ENCODE measurements around the gene LYSET. TPM values are rescaled to one million over a fixed set of nuclear protein-coding genes. Genes with fewer than 3 reads are reported as not detected.
A peak's percentile ranks its signal among the peaks of the same experiment; 100 is the strongest.
"Not testable (repeated sequence)": the region's sequence is repeated elsewhere in the genome, so short reads cannot be mapped to it uniquely, and the experiment has no call there.

LYSET gene
- total RNA-seq, 2 experiments from 2014 or later = 9.9 to 10.2 TPM

GRCh38 chr14:93155667-93156066 lies 29.4 kb upstream of the LYSET start:
- no peak for DNase-seq
- H3K9me3 Mint-ChIP-seq (ENCODE audit: low read depth) = no peaks in the 10 kb centered on the region
- H3K27ac Mint-ChIP-seq = no peak overlapping the region
- ChIA-PET POLR2A (no interaction called here), CTCF (no interaction called here)
- no peaks in the 10 kb centered on the region for H3K27me3 Mint-ChIP-seq
- no peak overlapping the region for H3K4me3 Mint-ChIP-seq
- no peaks in the 10 kb centered on the region for H3K4me1 Mint-ChIP-seq
- intact Hi-C loops (cut with DNase I, micrococcal nuclease) = no loop called here
- no peaks in the 10 kb centered on the region for H3K36me3 Mint-ChIP-seq (ENCODE audit: low read depth)
- no peak for ATAC-seq

GRCh38 chr14:93156693-93157369 lies 28.3 kb upstream of the LYSET start:
- DNase-seq (no peak), ATAC-seq (no peak)
- intact Hi-C loops (cut with DNase I, micrococcal nuclease) = no loop called here
- H3K27me3 Mint-ChIP-seq = no peaks in the 10 kb centered on the region
- no peaks in the 10 kb centered on the region for H3K36me3 Mint-ChIP-seq (ENCODE audit: low read depth)
- H3K4me3 Mint-ChIP-seq = no peak overlapping the region
- no peaks in the 10 kb centered on the region for H3K9me3 Mint-ChIP-seq (ENCODE audit: low read depth)
- POLR2A ChIA-PET = interaction anchor here (0.6 kb wide), 1 partner anchor 9 kb away, joined by 3 read pairs; no protein-coding TSS in a partner anchor
- CTCF ChIA-PET = interaction anchor here (0.8 kb wide), 1 partner anchor 16 kb away, joined by 3 read pairs; no protein-coding TSS in a partner anchor
- H3K4me1 Mint-ChIP-seq = no peaks in the 10 kb centered on the region
- H3K27ac Mint-ChIP-seq = no peak overlapping the region

- CTCF ChIA-PET; H3K27ac Mint-ChIP-seq; H3K9me3 Mint-ChIP-seq (ENCODE audit: low read depth); H3K27me3 Mint-ChIP-seq; H3K36me3 Mint-ChIP-seq (ENCODE audit: low read depth); H3K4me1 Mint-ChIP-seq; intact Hi-C loops (cut with DNase I, micrococcal nuclease); POLR2A ChIA-PET; H3K4me3 Mint-ChIP-seq: not testable (repeated sequence)
- DNase-seq = peak; percentile 30
- ATAC-seq = peak; percentile 49
Observed at GRCh38 chr14:93158349-93158748, 26.8 kb upstream of the LYSET start.

- intact Hi-C loops (cut with DNase I, micrococcal nuclease); H3K4me1 Mint-ChIP-seq; POLR2A ChIA-PET; H3K4me3 Mint-ChIP-seq; H3K9me3 Mint-ChIP-seq (ENCODE audit: low read depth); H3K36me3 Mint-ChIP-seq (ENCODE audit: low read depth); H3K27me3 Mint-ChIP-seq; H3K27ac Mint-ChIP-seq: not testable (repeated sequence)
- ATAC-seq = peak; percentile 64
- CTCF ChIA-PET = interaction anchor here (1.4 kb wide), 1 partner anchor 46 kb away, joined by 5 read pairs; no protein-coding TSS in a partner anchor
- peak; percentile 37 for DNase-seq
Observed at GRCh38 chr14:93159625-93160352, 25.3 kb upstream of the LYSET start.

GRCh38 chr14:93160353-93160801 lies 24.7 kb upstream of the LYSET start:
- intact Hi-C loops (cut with DNase I, micrococcal nuclease) = no loop called here
- H3K9me3 Mint-ChIP-seq (ENCODE audit: low read depth) = no peaks in the 10 kb centered on the region
- peak; percentile 34 for DNase-seq
- H3K27me3 Mint-ChIP-seq = no peaks in the 10 kb centered on the region
- no peak overlapping the region for H3K27ac Mint-ChIP-seq
- H3K4me1 Mint-ChIP-seq = no peaks in the 10 kb centered on the region
- no peaks in the 10 kb centered on the region for H3K36me3 Mint-ChIP-seq (ENCODE audit: low read depth)
- no peak overlapping the region for H3K4me3 Mint-ChIP-seq
- peak; percentile 64 for ATAC-seq
- POLR2A ChIA-PET = no interaction called here
- CTCF ChIA-PET = interaction anchor here (1.2 to 1.4 kb wide), 2 partner anchors 47 to 209 kb away, joined by 3 to 5 read pairs; no protein-coding TSS in a partner anchor

- H3K27me3 Mint-ChIP-seq = no peaks in the 10 kb centered on the region
- no peak for ATAC-seq
- H3K27ac Mint-ChIP-seq = no peak overlapping the region
- intact Hi-C loops (cut with DNase I, micrococcal nuclease) = no loop called here
- ChIA-PET POLR2A (interaction anchor here (0.6 kb wide), 1 partner anchor 70 kb away, joined by 3 read pairs; no protein-coding TSS in a partner anchor), CTCF (interaction anchor here (0.7 to 1.2 kb wide), 2 partner anchors 17 to 210 kb away, joined by 3 read pairs; no protein-coding TSS in a partner anchor)
- DNase-seq = no peak
- H3K36me3 Mint-ChIP-seq (ENCODE audit: low read depth) = no peaks in the 10 kb centered on the region
- H3K4me3 Mint-ChIP-seq = no peak overlapping the region
- H3K9me3 Mint-ChIP-seq (ENCODE audit: low read depth) = no peaks in the 10 kb centered on the region
- no peaks in the 10 kb centered on the region for H3K4me1 Mint-ChIP-seq
Observed at GRCh38 chr14:93161411-93161940, 23.6 kb upstream of the LYSET start.

- intact Hi-C loops (cut with DNase I, micrococcal nuclease) = no loop called here
- POLR2A ChIA-PET = no interaction called here
- no peak overlapping the region for H3K4me3 Mint-ChIP-seq
- ATAC-seq = no peak
- CTCF ChIA-PET = interaction anchor here (1.2 kb wide), 1 partner anchor 212 kb away, joined by 4 read pairs; no protein-coding TSS in a partner anchor
- H3K27me3 Mint-ChIP-seq = no peaks in the 10 kb centered on the region
- H3K4me1 Mint-ChIP-seq = no peaks in the 10 kb centered on the region
- H3K36me3 Mint-ChIP-seq (ENCODE audit: low read depth) = no peaks in the 10 kb centered on the region
- no peak overlapping the region for H3K27ac Mint-ChIP-seq
- H3K9me3 Mint-ChIP-seq (ENCODE audit: low read depth) = no peaks in the 10 kb centered on the region
- DNase-seq = no peak
Observed at GRCh38 chr14:93163564-93163963, 21.6 kb upstream of the LYSET start.

- intact Hi-C loops (cut with DNase I, micrococcal nuclease); POLR2A ChIA-PET; H3K27ac Mint-ChIP-seq; CTCF ChIA-PET; H3K4me1 Mint-ChIP-seq; H3K4me3 Mint-ChIP-seq; H3K36me3 Mint-ChIP-seq (ENCODE audit: low read depth); H3K9me3 Mint-ChIP-seq (ENCODE audit: low read depth); H3K27me3 Mint-ChIP-seq; ATAC-seq; DNase-seq: not testable (repeated sequence)
Observed at GRCh38 chr14:93165271-93166265, 19.5 kb upstream of the LYSET start.

- not testable (repeated sequence) for ATAC-seq, H3K4me3 Mint-ChIP-seq
Observed at GRCh38 chr14:93168610-93169009, 16.5 kb upstream of the LYSET start.

GRCh38 chr14:93169619-93170018 lies 15.5 kb upstream of the LYSET start:
- H3K4me3 Mint-ChIP-seq; H3K9me3 Mint-ChIP-seq (ENCODE audit: low read depth); DNase-seq; H3K4me1 Mint-ChIP-seq; H3K27me3 Mint-ChIP-seq; H3K27ac Mint-ChIP-seq; intact Hi-C loops (cut with DNase I, micrococcal nuclease); POLR2A ChIA-PET; H3K36me3 Mint-ChIP-seq (ENCODE audit: low read depth); ATAC-seq: not testable (repeated sequence)
- CTCF ChIA-PET = interaction anchor here (0.7 to 1.0 kb wide), 3 partner anchors 8 to 27 kb away, joined by 3 to 5 read pairs (median 3); no protein-coding TSS in a partner anchor

More at GRCh38 chr14:93168610-93169009, 16.5 kb upstream of the LYSET start:
- H3K4me1 Mint-ChIP-seq; H3K36me3 Mint-ChIP-seq (ENCODE audit: low read depth); H3K27me3 Mint-ChIP-seq; H3K9me3 Mint-ChIP-seq (ENCODE audit: low read depth); DNase-seq; intact Hi-C loops (cut with DNase I, micrococcal nuclease); POLR2A ChIA-PET; H3K27ac Mint-ChIP-seq: not testable (repeated sequence)
- CTCF ChIA-PET = interaction anchor here (0.7 kb wide), 1 partner anchor 76 kb away, joined by 3 read pairs; no protein-coding TSS in a partner anchor

- intact Hi-C loops (cut with DNase I, micrococcal nuclease); DNase-seq; H3K27ac Mint-ChIP-seq; POLR2A ChIA-PET; ATAC-seq; H3K36me3 Mint-ChIP-seq (ENCODE audit: low read depth); H3K4me1 Mint-ChIP-seq; H3K4me3 Mint-ChIP-seq; H3K9me3 Mint-ChIP-seq (ENCODE audit: low read depth); H3K27me3 Mint-ChIP-seq: not testable (repeated sequence)
- CTCF ChIA-PET = interaction anchor here (0.9 to 1.0 kb wide), 2 partner anchors 8 to 11 kb away, joined by 3 to 5 read pairs; no protein-coding TSS in a partner anchor
Observed at GRCh38 chr14:93170141-93170540, 15.0 kb upstream of the LYSET start.
